ENCODE results near the gene MAST4. TPM values are rescaled to one million over a fixed set of nuclear protein-coding genes. Genes with fewer than 3 reads are reported as not detected.

The MAST4 gene
- total and polyA plus RNA-seq, 2 experiments from 2014 or later, result 4.2 to 6.0 TPM

DNA sequence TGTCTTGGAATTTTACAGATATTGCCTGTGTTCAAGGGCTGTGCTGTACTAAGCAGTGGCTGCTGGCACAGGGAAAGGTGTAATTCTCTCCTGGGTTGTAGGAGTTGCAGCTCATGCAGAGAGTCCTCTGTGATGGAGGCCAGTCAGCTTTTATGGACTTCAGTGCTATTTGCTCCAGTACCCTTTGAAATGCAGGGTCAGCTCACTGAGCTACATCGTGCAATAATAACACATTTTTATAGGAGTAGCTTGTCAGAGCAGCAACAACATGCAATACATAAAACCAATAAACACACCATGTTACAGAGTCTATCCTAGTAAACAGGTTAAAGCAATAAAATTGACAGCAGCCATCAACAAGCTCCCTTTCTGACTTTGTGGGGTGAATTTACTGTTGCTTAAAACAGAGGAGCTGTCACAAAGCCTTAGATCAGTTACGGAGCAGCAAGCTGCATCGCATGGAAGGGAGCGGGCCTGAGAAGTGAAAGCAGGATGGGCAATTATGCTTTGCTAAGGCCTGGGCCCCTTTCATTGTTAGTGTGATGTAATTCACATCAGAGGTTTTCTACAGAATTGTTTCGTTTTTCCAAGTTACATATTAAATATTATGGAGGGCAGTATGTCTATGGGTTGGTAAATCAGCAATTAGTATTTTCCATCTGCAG is 583.6 kb downstream of the MAST4 start:
- no peaks in the 10 kb centered on the region for H3K79me2 ChIP-seq (ENCODE audit: insufficient read depth)

DNA sequence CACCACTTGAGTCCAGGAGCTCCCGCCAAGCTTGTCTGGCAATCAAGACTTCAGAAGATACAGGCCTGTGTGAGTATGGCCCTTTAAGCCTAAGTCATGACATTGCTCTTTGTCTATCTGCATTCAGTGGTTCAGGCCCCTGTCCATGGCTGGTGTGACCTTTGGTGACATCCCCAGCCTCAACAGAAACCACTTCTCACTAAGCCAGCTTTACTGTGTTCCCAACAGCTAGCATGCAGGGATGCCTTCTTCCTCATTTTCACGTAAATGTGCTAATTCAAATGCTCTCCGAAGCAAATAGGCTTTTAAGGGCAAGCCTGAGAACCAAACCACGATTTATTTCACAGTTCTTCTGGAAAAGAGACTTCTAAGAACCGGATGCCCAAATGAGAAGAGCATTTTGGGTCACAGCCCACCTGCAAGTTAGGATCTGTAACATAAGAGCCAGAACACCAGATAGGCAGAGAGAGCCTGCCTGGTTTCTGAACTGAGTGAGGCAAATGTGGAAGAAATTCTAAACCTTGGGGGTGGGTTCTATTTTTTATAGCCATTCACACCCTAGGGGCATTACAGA is 585.5 kb downstream of the MAST4 start:
- H2AFZ ChIP-seq, result peak overlapping the region; percentile 80
- in situ Hi-C loops (cut with MboI), result no loop called here
- DNase-seq, result no peak
- no peak for TF ChIP-seq EZH2 (IDR thresholded peaks at IDR 0.05; ENCODE audit: insufficient read depth, poor library complexity, severe bottlenecking)
- no peak for TF ChIP-seq EZH2phosphoT487 (IDR thresholded peaks at IDR 0.05; ENCODE audit: insufficient read depth, low read depth)
- H3K4me3 ChIP-seq, result no peak overlapping the region
- peaks cover 7% of the 10 kb centered on the region; the same call in 1 of the 2 replicates for H3K4me1 ChIP-seq (ENCODE audit: insufficient read depth)
- no peaks in the 10 kb centered on the region for H4K20me1 ChIP-seq (ENCODE audit: insufficient read depth)
- H3K9ac ChIP-seq, result no peak overlapping the region
- no peak overlapping the region for H3K27ac ChIP-seq
- no peaks in the 10 kb centered on the region for H3K79me2 ChIP-seq (ENCODE audit: insufficient read depth)
- H3K9me2 ChIP-seq (ENCODE audit: insufficient read depth), result no peaks in the 10 kb centered on the region
- no peaks in the 10 kb centered on the region for H3K36me3 ChIP-seq (ENCODE audit: low read depth)
- 54 to 57% methylated on average over 5 of the region's 5 CpGs for WGBS, 2 experiments (ENCODE audit: low coverage in 1 of 2, low lambda C conversion rate in 2 of 2, missing lambda C conversion rate in 2 of 2)
- no peaks in the 10 kb centered on the region for H3K9me3 ChIP-seq (ENCODE audit: low read depth)
- no peak overlapping the region for H3K4me2 ChIP-seq (ENCODE audit: unreplicated experiment)
- no peaks in the 10 kb centered on the region for H3K27me3 ChIP-seq (replicated peaks; ENCODE audit: insufficient read depth)
- no peaks in the 10 kb centered on the region for H3F3A ChIP-seq (ENCODE audit: insufficient read depth)

More for the DNA sequence above, 583.6 kb downstream of the MAST4 start:
- no peak for DNase-seq
- Histone ChIP-seq H4K20me1 (ENCODE audit: insufficient read depth) (no peaks in the 10 kb centered on the region), H2AFZ (no peak overlapping the region), H3F3A (ENCODE audit: insufficient read depth) (no peaks in the 10 kb centered on the region), H3K4me2 (ENCODE audit: unreplicated experiment) (no peak overlapping the region), H3K4me3 (no peak overlapping the region), H3K36me3 (ENCODE audit: low read depth) (no peaks in the 10 kb centered on the region), H3K9me2 (ENCODE audit: insufficient read depth) (no peaks in the 10 kb centered on the region), H3K27ac (no peak overlapping the region), H3K9me3 (ENCODE audit: low read depth) (no peaks in the 10 kb centered on the region), H3K9ac (no peak overlapping the region), H3K27me3 (replicated peaks; ENCODE audit: insufficient read depth) (no peaks in the 10 kb centered on the region), H3K4me1 (ENCODE audit: insufficient read depth) (peaks cover 7% of the 10 kb centered on the region; the same call in 1 of the 2 replicates)
- WGBS, 2 experiments (ENCODE audit: low coverage in 1 of 2, low lambda C conversion rate in 2 of 2, missing lambda C conversion rate in 2 of 2), result 86 to 89% methylated on average over 5 of the region's 5 CpGs
- in situ Hi-C loops (cut with MboI), result no loop called here
- no peak for TF ChIP-seq EZH2 (IDR thresholded peaks at IDR 0.05; ENCODE audit: insufficient read depth, poor library complexity, severe bottlenecking)
- no peak for TF ChIP-seq EZH2phosphoT487 (IDR thresholded peaks at IDR 0.05; ENCODE audit: insufficient read depth, low read depth)

DNA sequence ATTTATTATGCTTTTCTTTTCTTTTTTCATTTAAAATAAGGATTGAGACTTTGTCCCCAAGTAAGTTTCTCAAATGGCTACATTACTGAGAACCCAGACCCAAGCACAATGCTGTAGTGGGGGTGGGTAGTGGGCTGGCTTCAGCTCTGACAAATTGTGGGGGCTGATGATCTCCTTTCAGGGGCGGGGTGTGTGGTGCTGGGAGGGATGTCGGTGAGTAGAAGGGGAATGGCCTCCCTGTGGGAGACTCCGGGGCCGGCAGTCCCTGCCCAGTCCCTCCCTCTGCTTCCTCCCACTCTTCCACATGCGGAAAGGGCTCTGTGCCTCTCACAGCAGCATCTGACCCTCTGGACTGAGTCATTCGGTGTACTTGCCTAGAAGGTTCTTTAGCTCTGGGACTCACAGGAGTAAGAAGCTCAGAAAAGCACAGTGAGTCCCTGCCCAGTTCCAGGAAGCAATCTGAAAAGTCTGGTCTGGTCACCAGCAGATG is 586.2 kb downstream of the MAST4 start:
- Histone ChIP-seq H4K20me1 (ENCODE audit: insufficient read depth) (no peaks in the 10 kb centered on the region), H3K4me2 (ENCODE audit: unreplicated experiment) (peak overlapping the region; percentile 67), H3K36me3 (ENCODE audit: low read depth) (no peaks in the 10 kb centered on the region), H3K4me1 (ENCODE audit: insufficient read depth) (peaks cover 7% of the 10 kb centered on the region; the same call in 1 of the 2 replicates), H3K9me3 (ENCODE audit: low read depth) (no peaks in the 10 kb centered on the region), H3K27ac (no peak overlapping the region), H3F3A (ENCODE audit: insufficient read depth) (no peaks in the 10 kb centered on the region), H3K4me3 (no peak overlapping the region), H3K27me3 (replicated peaks; ENCODE audit: insufficient read depth) (no peaks in the 10 kb centered on the region), H3K79me2 (ENCODE audit: insufficient read depth) (no peaks in the 10 kb centered on the region), H2AFZ (peak overlapping the region; percentile 80), H3K9me2 (ENCODE audit: insufficient read depth) (no peaks in the 10 kb centered on the region), H3K9ac (no peak overlapping the region)
- 1 to 6% methylated on average over 5 to 6 of the region's 6 CpGs for WGBS, 2 experiments (ENCODE audit: low coverage in 1 of 2, low lambda C conversion rate in 2 of 2, missing lambda C conversion rate in 2 of 2)
- no peak for TF ChIP-seq EZH2phosphoT487 (IDR thresholded peaks at IDR 0.05; ENCODE audit: insufficient read depth, low read depth)
- TF ChIP-seq EZH2 (IDR thresholded peaks at IDR 0.05; ENCODE audit: insufficient read depth, poor library complexity, severe bottlenecking), result no peak
- DNase-seq, result peak; percentile 89
- in situ Hi-C loops (cut with MboI), result no loop called here

DNA sequence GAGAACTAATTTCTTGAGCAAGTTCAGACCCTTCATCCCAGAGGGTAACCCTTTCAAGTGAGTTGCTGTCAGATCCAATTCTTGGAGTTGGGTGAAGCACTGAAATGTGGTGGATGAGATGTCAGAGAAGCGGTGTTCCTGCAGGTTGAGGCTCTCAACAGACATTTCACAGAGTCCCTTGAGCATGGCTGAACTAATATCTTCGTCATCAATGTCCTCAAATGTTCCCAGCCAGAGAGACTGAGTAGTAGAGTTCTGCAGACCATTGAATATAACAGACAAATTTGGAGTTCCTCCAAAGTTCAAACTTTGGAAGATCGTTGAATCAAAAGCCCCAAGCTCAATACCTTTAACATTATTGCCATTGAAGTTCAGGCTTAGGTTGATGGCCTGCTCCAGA is 587.7 kb downstream of the MAST4 start:
- H3K9ac ChIP-seq, result no peak overlapping the region
- no peak overlapping the region for H3K27ac ChIP-seq
- no peaks in the 10 kb centered on the region for H4K20me1 ChIP-seq (ENCODE audit: insufficient read depth)
- no peaks in the 10 kb centered on the region for H3K27me3 ChIP-seq (replicated peaks; ENCODE audit: insufficient read depth)
- no peak for TF ChIP-seq EZH2phosphoT487 (IDR thresholded peaks at IDR 0.05; ENCODE audit: insufficient read depth, low read depth)
- no peak for TF ChIP-seq EZH2 (IDR thresholded peaks at IDR 0.05; ENCODE audit: insufficient read depth, poor library complexity, severe bottlenecking)
- DNase-seq, result no peak
- H3K79me2 ChIP-seq (ENCODE audit: insufficient read depth), result no peaks in the 10 kb centered on the region
- H2AFZ ChIP-seq, result no peak overlapping the region
- in situ Hi-C loops (cut with MboI), result no loop called here
- peaks cover 7% of the 10 kb centered on the region; the same call in 1 of the 2 replicates for H3K4me1 ChIP-seq (ENCODE audit: insufficient read depth)
- no peaks in the 10 kb centered on the region for H3K36me3 ChIP-seq (ENCODE audit: low read depth)
- no peaks in the 10 kb centered on the region for H3K9me3 ChIP-seq (ENCODE audit: low read depth)
- no peaks in the 10 kb centered on the region for H3F3A ChIP-seq (ENCODE audit: insufficient read depth)
- 87 to 92% methylated on average over 3 of the region's 3 CpGs for WGBS, 2 experiments (ENCODE audit: low coverage in 1 of 2, low lambda C conversion rate in 2 of 2, missing lambda C conversion rate in 2 of 2)
- no peak overlapping the region for H3K4me3 ChIP-seq
- no peak overlapping the region for H3K4me2 ChIP-seq (ENCODE audit: unreplicated experiment)
- H3K9me2 ChIP-seq (ENCODE audit: insufficient read depth), result no peaks in the 10 kb centered on the region
